SKM-1 treated with dmso at 0.1 percent for 144 hours (cell line): Measurements from ENCODE around the gene RASEF.
"Not testable (repeated sequence)": the region's sequence is repeated elsewhere in the genome, so short reads cannot be mapped to it uniquely, and the experiment has no call there.

Experiments used
- DNase-seq: peaks from one replicate; lab custom pipeline; 2025; ENCODE audit not compliant: unreplicated experiment; lab: John Stamatoyannopoulos, UW

RASEF gene

GRCh38 chr9:83062651-83063527, at the start of gene RASEF:
RASEF (minus strand) TSS chr9:83063142; CDS start chr9:83062867, 275 bp downstream.
- DNase-seq = no peak

GRCh38 chr9:83111169-83111568, 48.2 kb upstream of the RASEF start:
- no peak for DNase-seq

GRCh38 chr9:83109296-83109695, 46.4 kb upstream of the RASEF start:
- no peak for DNase-seq

GRCh38 chr9:83108208-83108607, 45.3 kb upstream of the RASEF start:
- no peak for DNase-seq

- no peak for DNase-seq
Measured at GRCh38 chr9:83106772-83107171, 43.8 kb upstream of the RASEF start.

GRCh38 chr9:83106263-83106662, 43.3 kb upstream of the RASEF start:
- DNase-seq = no peak

- DNase-seq = no peak
Measured at GRCh38 chr9:83097633-83098032, 34.7 kb upstream of the RASEF start.

- DNase-seq = not testable (repeated sequence)
Measured at GRCh38 chr9:83093311-83093710, 30.4 kb upstream of the RASEF start.

- no peak for DNase-seq
Measured at GRCh38 chr9:83081846-83082245, 18.9 kb upstream of the RASEF start.

GRCh38 chr9:83081010-83081409, 18.1 kb upstream of the RASEF start:
- no peak for DNase-seq

GRCh38 chr9:83075932-83076331, 13.0 kb upstream of the RASEF start:
- not testable (repeated sequence) for DNase-seq

- not testable (repeated sequence) for DNase-seq
Measured at GRCh38 chr9:83072498-83072897, 9.6 kb upstream of the RASEF start.

GRCh38 chr9:83071626-83072025, 8.7 kb upstream of the RASEF start:
- DNase-seq = no peak

- DNase-seq = no peak
Measured at GRCh38 chr9:83070261-83070660, 7.3 kb upstream of the RASEF start.

- DNase-seq = no peak
Measured at GRCh38 chr9:83069651-83070050, 6.7 kb upstream of the RASEF start.

- DNase-seq = no peak
Measured at GRCh38 chr9:83068414-83068813, 5.5 kb upstream of the RASEF start.

GRCh38 chr9:83067579-83067978, 4.6 kb upstream of the RASEF start:
- no peak for DNase-seq

GRCh38 chr9:83066771-83067170, 3.8 kb upstream of the RASEF start:
- no peak for DNase-seq

- DNase-seq = no peak
Measured at GRCh38 chr9:83065233-83065632, 2.3 kb upstream of the RASEF start.

GRCh38 chr9:83061990-83062650, 822 bp downstream of the RASEF start:
- no peak for DNase-seq

GRCh38 chr9:83061036-83061435, 1.9 kb downstream of the RASEF start:
- DNase-seq = no peak

GRCh38 chr9:83060556-83060955, 2.4 kb downstream of the RASEF start:
- DNase-seq = no peak
